Mesenchymal stem cell (in vitro differentiated cells and primary cell): Measurements from ENCODE around the gene GPR62.
A peak's percentile ranks its signal among the peaks of the same experiment; 100 is the strongest.

Experiments
- DNase-seq: peaks from one replicate; pipeline ENCODE4 v3.0.0-alpha.2; 2013
- H2AFZ ChIP-seq: one replicate; pipeline ENCODE4 v1.6.1; 2013; ENCODE audit warnings: low read depth, mild to moderate bottlenecking, control low read depth, inconsistent platforms, low read length, moderate library complexity
- H2AK5ac ChIP-seq: 2 replicates; pipeline ENCODE4 v1.6.1; 2013; ENCODE audit warnings: low read length, moderate library complexity, mild to moderate bottlenecking, inconsistent platforms; ENCODE audit not compliant: severe bottlenecking
- H2BK120ac ChIP-seq: one replicate; pipeline ENCODE4 v1.6.1; 2013; ENCODE audit warnings: low read depth, mild to moderate bottlenecking, inconsistent platforms, low read length, moderate library complexity
- H2BK12ac ChIP-seq, 2 experiments: one replicate each; pipeline ENCODE4 v1.6.1; 2013; ENCODE audit warnings: inconsistent platforms in 2 of 2, low read length in 2 of 2, mild to moderate bottlenecking in 2 of 2, moderate library complexity in 2 of 2, control low read depth in 1 of 2
- H2BK15ac ChIP-seq: one replicate; pipeline ENCODE4 v1.6.1; 2013; ENCODE audit warnings: mild to moderate bottlenecking, low read depth, inconsistent platforms; ENCODE audit not compliant: poor library complexity, severe bottlenecking
- H2BK5ac ChIP-seq: 2 replicates; pipeline ENCODE4 v1.6.1; 2013; ENCODE audit warnings: low read depth, mild to moderate bottlenecking, low read length, control low read depth, inconsistent platforms; ENCODE audit not compliant: poor library complexity, severe bottlenecking
- H3K14ac ChIP-seq, 2 experiments: one replicate each; pipeline ENCODE4 v1.6.1; 2013; ENCODE audit warnings: inconsistent platforms in 2 of 2, low read length in 2 of 2, control low read depth in 1 of 2, mild to moderate bottlenecking in 1 of 2, moderate library complexity in 1 of 2
- H3K18ac ChIP-seq, 2 experiments: one replicate each; pipeline ENCODE4 v1.6.1; 2013; ENCODE audit warnings: inconsistent platforms in 2 of 2, low read length in 2 of 2, control low read depth in 1 of 2, low read depth in 1 of 2, mild to moderate bottlenecking in 1 of 2
- H3K23ac ChIP-seq, 2 experiments: one replicate each; pipeline ENCODE4 v1.6.1; 2013; ENCODE audit warnings: inconsistent platforms in 2 of 2, low read length in 2 of 2, mild to moderate bottlenecking in 2 of 2, moderate library complexity in 2 of 2, control low read depth in 1 of 2
- H3K27ac ChIP-seq: 2 replicates; pipeline ENCODE4 v1.5.1; 2013; ENCODE audit warnings: mild to moderate bottlenecking, moderate library complexity, low read length, control low read depth, inconsistent platforms; ENCODE audit not compliant: poor library complexity, severe bottlenecking
- H3K27me3 ChIP-seq, 2 experiments: 2 replicates each; pipeline versions ENCODE4 v1.6.1 to v1.7.0; 2013; ENCODE audit warnings: low read length in 2 of 2, mild to moderate bottlenecking in 2 of 2, moderate library complexity in 2 of 2, control low read depth in 1 of 2, inconsistent platforms in 1 of 2; ENCODE audit not compliant: control insufficient read depth in 1 of 2, insufficient read depth in 1 of 2
- H3K36me3 ChIP-seq, 2 experiments: 2 replicates each; pipeline versions ENCODE4 v1.6.1 to v1.7.0; 2013; ENCODE audit warnings: low read length in 2 of 2, control low read depth in 1 of 2, inconsistent platforms in 1 of 2, low read depth in 1 of 2, mild to moderate bottlenecking in 1 of 2; ENCODE audit not compliant: insufficient read depth in 2 of 2, control insufficient read depth in 1 of 2
- H3K4ac ChIP-seq, 2 experiments: one replicate each; pipeline ENCODE4 v1.6.1; 2013; ENCODE audit warnings: inconsistent platforms in 2 of 2, low read length in 2 of 2, mild to moderate bottlenecking in 2 of 2, moderate library complexity in 2 of 2, control low read depth in 1 of 2, low read depth in 1 of 2
- H3K4me1 ChIP-seq: 2 replicates; pipeline ENCODE4 v1.6.1; 2013; ENCODE audit warnings: low read depth, low read length, control low read depth; ENCODE audit not compliant: control insufficient read depth, insufficient read depth
- H3K4me2 ChIP-seq: 2 replicates; pipeline ENCODE4 v1.6.1; 2013; ENCODE audit warnings: low read length, mild to moderate bottlenecking, inconsistent platforms; ENCODE audit not compliant: poor library complexity, severe bottlenecking
- H3K4me3 ChIP-seq, 2 experiments: 2 replicates each; pipeline versions ENCODE4 v1.5.1 to v1.7.0; 2013; ENCODE audit warnings: low read length in 2 of 2, mild to moderate bottlenecking in 2 of 2, control low read depth in 1 of 2, low read depth in 1 of 2; ENCODE audit not compliant: insufficient read depth in 1 of 2
- H3K79me1 ChIP-seq: replicated peaks from 2 replicates; pipeline ENCODE4 v1.6.1; 2013; ENCODE audit warnings: mild to moderate bottlenecking, control low read depth, low read length, inconsistent platforms; ENCODE audit not compliant: poor library complexity, severe bottlenecking
- H3K9ac ChIP-seq: 2 replicates; pipeline ENCODE4 v1.7.0; 2013; ENCODE audit warnings: mild to moderate bottlenecking, low read length, moderate library complexity
- H3K9me3 ChIP-seq: 2 replicates; pipeline ENCODE4 v1.7.0; 2013; ENCODE audit warnings: mild to moderate bottlenecking, low read length; ENCODE audit not compliant: control insufficient read depth
- H4K8ac ChIP-seq: one replicate; pipeline ENCODE4 v1.6.1; 2013; ENCODE audit warnings: inconsistent platforms, mild to moderate bottlenecking, low read length, moderate library complexity
- H4K91ac ChIP-seq: one replicate; pipeline ENCODE4 v1.6.1; 2013; ENCODE audit warnings: mild to moderate bottlenecking, low read length, inconsistent platforms
- WGBS: methylation state at CpG from one replicate; pipeline ENCODE4 v1.1.7; 2013; ENCODE audit warnings: mixed read lengths; 5-methylcytosine and 5-hydroxymethylcytosine counted together

Gene GPR62

GRCh38 chr3:51937014-51937413 lies 18.2 kb upstream of the GPR62 start:
- Histone ChIP-seq H2BK12ac (no peak overlapping the region), H2BK15ac (no peak overlapping the region), H2BK5ac (no peak overlapping the region), H3K4me2 (no peak overlapping the region), H2AK5ac (no peak overlapping the region), H3K23ac (no peak overlapping the region), H3K9me3 (no peaks in the 10 kb centered on the region), H3K4me3 (no peak overlapping the region), H3K27ac (no peak overlapping the region), H2BK120ac (no peak overlapping the region), H3K4me1 (peaks cover 8% of the 10 kb centered on the region), H3K79me1 (peaks cover 32% of the 10 kb centered on the region), H3K9ac (no peak overlapping the region), H3K4ac (no peak overlapping the region), H4K8ac (no peak overlapping the region), H3K18ac (no peak overlapping the region), H3K27me3 (no peaks in the 10 kb centered on the region), H3K36me3 (peaks cover 65 to 71% of the 10 kb centered on the region in 2 experiments), H3K14ac (no peak overlapping the region), H4K91ac (no peak overlapping the region), H2AFZ (no peak overlapping the region)
- no peak for DNase-seq
- 89% methylated on average over 9 of the region's 9 CpGs for WGBS

- Histone ChIP-seq H3K4me3 (no peak overlapping the region), H3K9ac (no peak overlapping the region), H3K9me3 (no peaks in the 10 kb centered on the region), H3K18ac (no peak overlapping the region), H3K4me1 (peaks cover 16% of the 10 kb centered on the region), H2AK5ac (no peak overlapping the region), H3K79me1 (peaks cover 32% of the 10 kb centered on the region), H3K4me2 (no peak overlapping the region), H2AFZ (no peak overlapping the region), H2BK5ac (no peak overlapping the region), H4K91ac (no peak overlapping the region), H2BK15ac (no peak overlapping the region), H2BK12ac (no peak overlapping the region), H3K23ac (no peak overlapping the region), H3K36me3 (peaks cover 60 to 65% of the 10 kb centered on the region in 2 experiments), H3K27me3 (no peaks in the 10 kb centered on the region), H3K14ac (no peak overlapping the region), H4K8ac (no peak overlapping the region), H3K27ac (no peak overlapping the region), H2BK120ac (no peak overlapping the region), H3K4ac (no peak overlapping the region)
- no peak for DNase-seq
- 95% methylated on average over 11 of the region's 13 CpGs for WGBS
Measured at GRCh38 chr3:51937611-51938450, 17.4 kb upstream of the GPR62 start.

GRCh38 chr3:51938780-51939425 lies 16.3 kb upstream of the GPR62 start:
- H3K9ac ChIP-seq: no peak overlapping the region
- H3K36me3 ChIP-seq: peaks cover 54 to 55% of the 10 kb centered on the region in 2 experiments
- H3K9me3 ChIP-seq: no peaks in the 10 kb centered on the region
- H3K18ac ChIP-seq: no peak overlapping the region
- H3K4me1 ChIP-seq: peaks cover 19% of the 10 kb centered on the region
- no peaks in the 10 kb centered on the region for H3K27me3 ChIP-seq
- no peak overlapping the region for H2AK5ac ChIP-seq
- H3K14ac ChIP-seq: no peak overlapping the region
- H3K4me3 ChIP-seq: no peak overlapping the region
- H2BK12ac ChIP-seq: no peak overlapping the region
- 96% methylated on average over 8 of the region's 9 CpGs for WGBS
- H3K4me2 ChIP-seq: no peak overlapping the region
- no peak overlapping the region for H4K8ac ChIP-seq
- H3K27ac ChIP-seq: no peak overlapping the region
- no peak overlapping the region for H3K23ac ChIP-seq
- no peak overlapping the region for H2AFZ ChIP-seq
- H3K79me1 ChIP-seq: peaks cover 34% of the 10 kb centered on the region
- H3K4ac ChIP-seq: no peak overlapping the region
- no peak overlapping the region for H2BK15ac ChIP-seq
- H2BK120ac ChIP-seq: no peak overlapping the region
- H4K91ac ChIP-seq: no peak overlapping the region
- no peak for DNase-seq
- no peak overlapping the region for H2BK5ac ChIP-seq

GRCh38 chr3:51940648-51941462 lies 14.3 kb upstream of the GPR62 start:
- H2BK12ac ChIP-seq: no peak overlapping the region
- H3K18ac ChIP-seq: no peak overlapping the region
- H3K14ac ChIP-seq: no peak overlapping the region
- H3K9me3 ChIP-seq: no peaks in the 10 kb centered on the region
- no peak overlapping the region for H4K91ac ChIP-seq
- H2AK5ac ChIP-seq: no peak overlapping the region
- peak overlapping the region; percentile 96 for H3K4me2 ChIP-seq
- H3K27me3 ChIP-seq: no peaks in the 10 kb centered on the region
- H3K9ac ChIP-seq: peak overlapping the region; percentile 93
- no peak overlapping the region for H2AFZ ChIP-seq
- no peak overlapping the region for H3K4ac ChIP-seq
- no peak overlapping the region for H2BK5ac ChIP-seq
- no peak overlapping the region for H2BK15ac ChIP-seq
- peak; percentile 41 for DNase-seq
- H3K79me1 ChIP-seq: peaks cover 31% of the 10 kb centered on the region
- peaks cover 55% of the 10 kb centered on the region in 2 experiments for H3K36me3 ChIP-seq
- H4K8ac ChIP-seq: no peak overlapping the region
- H3K23ac ChIP-seq: peak overlapping the region in 1 of 2 experiments; percentile 78
- H3K4me3 ChIP-seq: peak overlapping the region; percentile 84 to 94
- WGBS: 32% methylated on average over 13 of the region's 13 CpGs
- peaks cover 19% of the 10 kb centered on the region for H3K4me1 ChIP-seq
- H3K27ac ChIP-seq: no peak overlapping the region
- no peak overlapping the region for H2BK120ac ChIP-seq
